Activated CD4-positive, CD25-positive, alpha-beta regulatory T cell (primary cell): ENCODE results near the gene AGAP1.

Source experiments
- DNase-seq, 4 experiments: peaks; one replicate each; lab custom pipeline; 2025; lab: John Stamatoyannopoulos, UW

The AGAP1 gene

DNA sequence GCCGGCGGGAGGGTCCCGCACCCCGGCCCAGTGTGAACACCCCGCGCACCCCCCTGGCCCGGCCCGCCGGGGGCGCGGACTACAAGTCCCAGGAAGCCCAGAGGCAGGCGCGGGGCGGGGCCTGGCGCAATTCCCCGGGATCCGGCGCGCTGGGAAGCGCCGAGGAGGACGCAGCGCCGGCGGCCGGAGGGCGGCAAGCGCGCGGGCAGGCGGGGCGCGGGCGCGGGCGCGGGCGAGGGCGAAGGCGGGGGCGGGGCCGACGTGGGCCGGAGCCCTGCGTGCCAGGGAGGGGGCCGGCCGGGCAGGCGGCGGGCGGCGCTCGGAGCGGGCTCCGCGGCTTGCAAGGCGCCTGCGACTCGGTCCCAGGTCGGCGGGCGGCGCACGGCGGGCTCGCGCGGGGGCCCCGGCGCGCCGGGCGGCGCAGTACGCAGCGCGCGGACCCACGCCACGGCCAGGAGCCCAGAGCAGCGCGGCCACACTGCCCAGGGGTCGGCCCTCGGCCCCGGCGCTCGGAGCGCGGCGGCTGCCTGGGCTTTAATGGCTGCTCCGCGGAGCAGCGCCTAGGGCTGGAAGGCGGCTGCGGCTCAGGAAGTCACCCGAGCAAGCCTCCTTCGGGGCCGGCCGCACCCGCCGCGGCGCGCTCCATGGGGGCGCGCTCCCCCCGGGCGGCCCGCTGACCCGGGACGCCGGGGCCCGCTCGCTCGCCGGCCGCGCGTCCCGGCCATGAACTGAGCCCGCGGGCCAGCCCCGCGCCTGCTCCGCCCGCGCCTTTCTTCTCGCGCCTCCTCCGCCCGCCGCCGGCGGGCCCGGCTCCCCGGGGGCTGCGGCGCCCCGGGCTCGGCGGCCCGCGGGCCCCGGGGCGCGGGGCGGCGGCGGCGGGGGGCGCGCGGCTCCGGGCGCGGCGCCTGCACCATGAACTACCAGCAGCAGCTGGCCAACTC is at the start of gene AGAP1:
Gene AGAP1, plus strand, starts transcription at position 269 of the 941 bp plus-strand sequence.
- no peak for DNase-seq

DNA sequence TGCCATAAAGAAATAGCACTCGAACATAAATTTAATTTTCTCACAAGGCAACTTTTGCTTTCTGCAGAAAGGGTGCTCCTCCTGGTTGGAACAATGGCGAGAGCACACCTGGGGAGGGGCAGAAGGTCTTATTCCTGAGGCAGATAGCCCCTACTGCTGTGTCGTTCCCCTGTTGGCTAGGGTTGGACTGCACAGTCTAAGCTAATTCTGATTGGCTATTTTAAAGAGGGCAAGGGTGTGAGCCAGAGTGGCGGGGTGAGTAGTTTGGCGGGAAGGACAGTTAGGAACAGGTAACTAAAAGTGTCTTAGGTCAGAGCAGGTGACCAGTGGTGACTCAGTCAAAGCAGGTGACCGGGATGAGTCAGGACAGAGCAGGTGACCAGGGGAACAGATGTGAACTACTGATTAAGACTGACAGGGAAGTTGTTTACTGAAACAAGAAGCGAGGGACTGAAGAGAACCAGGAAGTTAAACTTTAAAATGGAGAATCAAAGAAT is 49.7 kb upstream of the AGAP1 start:
- DNase-seq: no peak

GRCh38 chr2:235445116-235445515 is 48.7 kb upstream of the AGAP1 start:
- no peak for DNase-seq

DNA sequence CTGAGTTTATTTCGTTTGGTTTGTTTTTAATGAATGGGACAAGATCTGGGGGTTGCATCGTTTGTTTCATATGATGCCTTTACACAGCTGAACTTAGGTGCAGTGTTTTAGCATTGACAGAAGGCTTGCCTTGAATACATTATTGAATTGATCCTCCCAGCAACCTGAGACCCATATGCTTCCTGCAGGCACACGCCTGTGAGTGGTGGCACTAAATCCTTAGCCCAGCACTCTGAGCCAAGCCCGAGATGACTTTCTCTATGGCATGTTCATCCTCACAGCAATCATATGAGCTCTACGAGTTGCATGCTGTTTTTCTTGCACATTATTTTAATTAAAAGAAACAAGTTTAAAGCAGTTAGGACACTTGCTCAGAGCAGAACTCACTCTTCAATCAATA is 47.8 kb upstream of the AGAP1 start:
- no peak for DNase-seq

GRCh38 chr2:235447210-235447609 is 46.6 kb upstream of the AGAP1 start:
- DNase-seq: no peak

GRCh38 chr2:235449568-235449967 is 44.3 kb upstream of the AGAP1 start:
- no peak for DNase-seq

- DNase-seq: no peak
These were observed 40.2 kb upstream of the AGAP1 start for GRCh38 chr2:235453605-235454151.

DNA sequence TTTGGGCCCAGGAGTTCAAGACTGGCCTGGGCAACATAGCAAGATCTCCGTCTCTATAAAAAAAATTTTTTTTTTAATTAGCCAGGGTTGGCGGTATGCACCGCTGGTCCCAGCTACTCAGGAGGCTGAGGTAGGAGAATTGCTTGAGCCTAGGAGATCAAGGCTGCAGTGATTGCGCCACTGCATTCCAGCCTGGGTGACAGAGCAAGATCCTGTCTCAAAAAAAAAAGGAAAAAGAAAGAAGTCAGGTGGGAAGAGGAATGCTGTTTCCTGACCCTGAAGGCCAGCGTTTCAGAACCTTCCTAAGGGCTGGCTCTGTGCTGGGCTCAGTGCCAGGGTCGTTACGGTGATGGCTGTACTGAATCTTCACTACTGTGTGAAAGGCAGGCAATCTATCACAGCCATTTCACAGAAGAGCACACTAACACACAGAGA is 35.0 kb upstream of the AGAP1 start:
- DNase-seq: no peak

DNA sequence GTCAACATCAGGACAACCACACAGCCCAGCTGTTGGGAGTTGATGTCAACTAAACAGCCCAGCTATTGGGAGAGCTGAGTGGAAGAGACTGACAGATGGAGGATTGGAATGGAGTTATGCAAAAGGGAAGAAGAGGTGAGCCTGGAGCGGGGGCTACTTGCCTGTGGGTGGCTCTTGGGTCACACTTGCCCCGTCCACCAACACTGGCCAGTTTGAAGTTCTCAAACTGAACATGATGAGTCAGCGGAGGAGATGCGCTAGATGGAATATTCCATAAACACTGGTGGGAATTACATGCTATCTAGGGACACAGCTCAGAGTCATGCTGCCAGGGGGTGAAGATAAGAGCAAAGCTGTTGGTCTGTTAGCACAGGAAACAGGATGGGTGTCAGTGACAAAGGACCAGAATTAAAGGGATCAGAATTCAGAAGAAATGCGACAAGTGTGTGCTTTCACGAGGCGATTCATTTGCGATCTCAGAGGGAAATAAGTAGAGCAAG is 33.2 kb upstream of the AGAP1 start:
- DNase-seq: no peak

- no peak for DNase-seq
These were observed 32.0 kb upstream of the AGAP1 start for GRCh38 chr2:235461763-235462414.

DNA sequence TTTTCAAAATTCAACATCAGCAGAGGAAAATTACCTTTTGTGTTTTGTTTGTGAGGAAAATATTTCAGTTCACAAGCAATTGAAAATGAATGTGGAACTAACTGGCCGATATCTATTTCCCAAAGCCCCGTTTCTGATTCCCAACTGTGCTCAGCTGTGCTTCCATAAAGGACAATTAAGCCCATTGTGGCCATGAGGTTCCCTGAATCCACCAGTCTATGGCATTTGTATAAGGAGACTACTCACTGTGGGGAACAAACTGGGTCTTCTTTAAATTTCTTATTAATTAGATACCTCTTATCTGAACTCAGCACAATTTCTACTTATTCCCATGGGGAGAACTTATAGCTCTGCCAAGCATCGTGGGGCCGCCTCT is 31.4 kb upstream of the AGAP1 start:
- DNase-seq: no peak

DNA sequence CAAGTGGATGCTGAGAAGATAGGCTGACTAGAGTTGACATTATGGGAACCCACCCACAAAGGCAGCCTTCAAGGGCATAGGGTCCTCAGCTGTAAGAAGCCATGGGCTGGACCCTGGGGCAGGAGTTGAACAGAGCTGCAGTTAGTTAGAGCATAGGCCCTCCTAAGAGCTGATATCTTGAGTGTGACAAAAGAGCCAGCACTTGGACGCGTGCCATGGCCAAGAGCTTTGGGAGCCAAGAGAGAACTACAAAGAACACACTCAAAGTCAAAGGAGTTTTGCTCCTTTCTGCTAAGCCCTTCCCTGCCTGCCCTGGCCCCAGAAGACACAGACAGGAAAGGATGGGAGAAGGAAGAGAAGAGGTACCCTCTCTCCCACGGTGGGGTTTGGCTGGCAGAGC is 29.9 kb upstream of the AGAP1 start:
- no peak for DNase-seq

DNA sequence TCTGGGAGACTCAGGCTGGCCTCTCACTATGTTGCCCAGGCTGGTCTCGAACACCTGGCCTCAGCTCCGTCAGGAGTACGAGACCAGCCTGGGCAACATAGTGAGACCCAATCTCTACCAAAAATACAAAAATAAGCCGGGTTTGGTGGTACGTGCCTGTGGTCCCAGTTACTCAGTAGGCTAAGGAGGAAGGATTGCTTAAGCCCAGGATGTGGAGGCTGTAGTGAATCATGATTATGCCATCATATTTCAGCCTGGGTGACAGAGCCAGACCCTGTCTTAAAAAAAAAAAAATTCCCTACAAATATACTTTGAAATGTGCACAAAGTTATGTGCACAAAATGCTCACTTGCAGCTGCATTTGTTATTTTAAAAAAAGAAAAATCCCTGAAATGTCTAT is 26.3 kb upstream of the AGAP1 start:
- DNase-seq: no peak

DNA sequence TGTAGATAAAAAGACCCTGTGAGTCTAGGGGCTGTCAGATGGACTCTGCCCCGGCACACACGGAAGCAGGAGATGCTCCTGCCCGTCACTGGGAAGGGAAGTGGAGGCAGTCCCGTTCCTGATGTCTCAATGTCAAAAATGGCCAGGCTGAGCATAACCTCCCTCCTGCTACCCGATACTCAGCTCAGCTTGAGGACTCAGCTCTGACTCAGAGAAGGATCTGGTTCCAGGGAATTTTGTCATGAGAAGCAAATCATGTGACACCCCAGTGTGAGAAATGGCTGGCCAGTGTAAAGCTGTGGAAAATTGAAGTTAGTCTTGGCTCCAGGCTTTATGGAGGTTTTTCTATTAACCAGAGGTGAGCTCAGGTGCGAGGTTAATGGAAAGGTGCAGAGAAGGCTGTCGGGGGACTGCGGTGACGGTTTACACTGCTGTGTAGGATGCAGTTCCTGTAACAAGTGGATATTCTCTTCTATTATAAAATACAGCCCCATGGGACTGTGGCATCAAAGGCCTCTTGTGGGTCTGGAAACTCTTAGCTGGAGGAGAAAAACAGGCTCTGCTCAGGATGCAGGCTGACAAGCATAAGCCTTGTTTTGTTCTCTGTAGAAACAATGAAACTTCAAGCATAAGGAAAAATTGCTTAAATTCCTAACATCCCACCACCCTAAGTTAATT is 24.7 kb upstream of the AGAP1 start:
- DNase-seq: no peak

- DNase-seq: no peak
These were observed 22.6 kb upstream of the AGAP1 start for GRCh38 chr2:235471186-235471747.

GRCh38 chr2:235472443-235472842 is 21.4 kb upstream of the AGAP1 start:
- DNase-seq: no peak

DNA sequence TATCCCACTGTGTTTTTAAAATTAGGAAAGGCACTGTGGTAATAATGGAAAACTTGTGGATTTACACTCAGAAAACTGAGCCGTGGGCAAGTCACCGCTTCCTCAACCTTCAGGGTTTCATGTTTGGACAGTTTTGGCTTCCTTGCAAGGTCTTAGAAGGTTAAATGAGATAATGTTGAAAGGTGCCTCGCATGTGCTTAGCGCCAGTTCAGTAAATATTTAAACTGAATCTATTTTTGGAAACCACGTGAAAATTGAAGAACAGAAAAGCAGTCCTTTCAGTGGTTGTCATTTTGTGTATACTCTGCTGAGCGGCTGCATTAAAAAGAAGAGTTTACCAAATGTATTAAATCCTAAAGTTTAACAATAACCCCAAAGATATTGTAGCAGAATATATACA is 15.2 kb upstream of the AGAP1 start:
- DNase-seq: no peak

GRCh38 chr2:235479604-235480003 is 14.2 kb upstream of the AGAP1 start:
- no peak for DNase-seq

DNA sequence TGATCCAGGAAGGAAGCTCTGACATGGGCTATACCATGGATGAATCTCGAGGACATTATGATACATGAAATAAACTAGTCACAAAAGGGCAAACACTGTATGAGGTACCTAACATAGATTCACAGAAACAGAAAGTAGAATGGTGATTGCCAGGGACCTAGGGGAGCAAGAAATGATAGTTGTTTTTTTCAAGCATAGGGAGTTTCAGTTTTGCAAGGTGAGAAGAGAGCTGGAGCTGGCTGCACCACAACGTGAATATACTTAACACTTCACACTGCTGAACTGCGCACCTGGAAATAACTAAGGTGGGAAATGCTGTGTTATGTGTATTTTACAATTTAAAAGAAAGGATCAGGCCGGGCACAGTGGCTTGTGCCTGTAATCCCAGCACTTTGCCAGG is 13.2 kb upstream of the AGAP1 start:
- no peak for DNase-seq

- DNase-seq: no peak
These were observed 10.5 kb upstream of the AGAP1 start for GRCh38 chr2:235483313-235483712.

DNA sequence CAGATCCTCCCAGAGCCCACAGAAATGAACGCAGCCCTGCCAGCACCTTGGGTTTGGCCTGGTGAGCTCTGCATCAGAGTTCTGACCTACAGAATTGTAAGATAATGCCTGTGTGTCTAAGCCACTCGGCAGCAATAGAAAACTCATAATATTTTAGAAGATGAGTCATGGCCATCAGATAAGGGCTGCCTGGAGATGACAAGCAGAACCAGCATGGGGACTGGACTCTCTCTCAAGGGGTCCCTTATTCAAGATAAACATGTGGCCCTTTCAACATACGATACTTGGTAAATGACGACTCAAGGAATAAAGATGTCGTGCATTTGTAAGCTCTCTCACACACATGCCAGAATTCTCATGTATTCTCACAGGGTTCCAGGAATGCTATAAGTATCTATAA is 8.5 kb upstream of the AGAP1 start:
- no peak for DNase-seq

- no peak for DNase-seq
These were observed 7.1 kb upstream of the AGAP1 start for GRCh38 chr2:235486729-235487128.
